IMR-90 (cell line): ENCODE data around the gene FBRSL1. TPM values are rescaled to one million over a fixed set of nuclear protein-coding genes. Genes with fewer than 3 reads are reported as not detected.

Source experiments
- ATAC-seq: fragments of 200-7000 bp; cut with Tn5 transposase; 2 replicates; pipeline ENCODE4 v1.9.1; 2020; ENCODE audit warnings: low read depth, mild to moderate bottlenecking, moderate library complexity
- BruUV-seq: library from RNA; stranded (reverse); fragments of 400-500 nt; replicated peaks from 2 replicates; lab custom pipeline; 2021; lab: Mats Ljungman, UMichigan
- CTCF ChIA-PET: fragments of 300-600 bp; formaldehyde crosslinking; extraction: SDS; loops from one replicate; lab custom pipeline; 2021; ENCODE audit warnings: antibody characterized with exemption; lab: Yijun Ruan, JAX
- POLR2A ChIA-PET: fragments of 300-600 bp; sonication (Branson Sonifier 250); formaldehyde crosslinking; loops from one replicate; lab custom pipeline; 2022; ENCODE audit warnings: antibody characterized with exemption; ENCODE audit not compliant: unreplicated experiment; lab: Charles Lee
- DNase-seq: peaks from one replicate; pipeline ENCODE4 v3.0.0; 2013
- H2AFZ ChIP-seq: replicated peaks from 2 replicates; pipeline ENCODE3; 2013; ENCODE audit warnings: low read length, mild to moderate bottlenecking; ENCODE audit not compliant: poor library complexity
- H2AK5ac ChIP-seq: 2 replicates; pipeline ENCODE4 v1.6.1; 2013; ENCODE audit warnings: low read depth, low read length, inconsistent platforms
- H2AK9ac ChIP-seq: replicated peaks from 2 replicates; pipeline ENCODE3; 2013; ENCODE audit warnings: mild to moderate bottlenecking, low read depth, low read length, moderate library complexity; ENCODE audit not compliant: poor library complexity
- H2BK120ac ChIP-seq: 2 replicates; pipeline ENCODE4 v1.6.1; 2013; ENCODE audit warnings: low read depth, low read length, inconsistent platforms
- H2BK15ac ChIP-seq: 3 replicates; pipeline ENCODE4 v1.6.1; 2013; ENCODE audit warnings: low read depth, low read length, inconsistent platforms
- H2BK20ac ChIP-seq: 2 replicates; pipeline ENCODE4 v1.6.1; 2013; ENCODE audit warnings: low read depth, mild to moderate bottlenecking, inconsistent platforms, low read length, moderate library complexity
- H2BK5ac ChIP-seq: 2 replicates; pipeline ENCODE4 v1.6.1; 2013; ENCODE audit warnings: mild to moderate bottlenecking, low read depth, low read length, inconsistent platforms; ENCODE audit not compliant: poor library complexity, severe bottlenecking
- H3K14ac ChIP-seq: replicated peaks from 2 replicates; pipeline ENCODE4 v1.6.1; 2013; ENCODE audit warnings: low read depth, low read length, inconsistent platforms
- H3K18ac ChIP-seq: 2 replicates; pipeline ENCODE4 v1.6.1; 2013; ENCODE audit warnings: low read depth, low read length, control low read depth
- H3K23ac ChIP-seq: 2 replicates; pipeline ENCODE4 v1.6.1; 2013; ENCODE audit warnings: low read depth, low read length, inconsistent platforms
- H3K27ac ChIP-seq: 2 replicates; pipeline ENCODE4 v1.5.1; 2013; ENCODE audit warnings: mild to moderate bottlenecking, control low read depth, low read length; ENCODE audit not compliant: insufficient read depth
- H3K27me3 ChIP-seq: 2 replicates; pipeline ENCODE4 v1.6.1; 2013; ENCODE audit warnings: low read length; ENCODE audit not compliant: control insufficient read depth, insufficient read depth
- H3K36me3 ChIP-seq: 2 replicates; pipeline ENCODE4 v1.6.1; 2013; ENCODE audit warnings: low read length, mixed read lengths; ENCODE audit not compliant: control insufficient read depth, insufficient read depth
- H3K4ac ChIP-seq: 2 replicates; pipeline ENCODE4 v1.6.1; 2013; ENCODE audit warnings: low read depth, low read length, inconsistent platforms
- H3K4me1 ChIP-seq: 2 replicates; pipeline ENCODE4 v1.6.1; 2013; ENCODE audit warnings: low read length, mixed read lengths; ENCODE audit not compliant: control insufficient read depth, insufficient read depth
- H3K4me2 ChIP-seq: 2 replicates; pipeline ENCODE4 v1.6.1; 2013; ENCODE audit warnings: low read depth, mild to moderate bottlenecking, control low read depth, low read length, moderate library complexity
- H3K4me3 ChIP-seq: 2 replicates; pipeline ENCODE4 v1.5.1; 2013; ENCODE audit warnings: low read depth, mild to moderate bottlenecking, control low read depth, low read length, moderate library complexity; ENCODE audit not compliant: insufficient read depth
- H3K56ac ChIP-seq: 2 replicates; pipeline ENCODE4 v1.6.1; 2013; ENCODE audit warnings: low read length, inconsistent platforms; ENCODE audit not compliant: insufficient read depth; ENCODE audit errors: extremely low read depth
- H3K79me1 ChIP-seq, 2 experiments: 2 replicates each; pipeline ENCODE4 v1.6.1; 2013; ENCODE audit warnings: low read length in 2 of 2, inconsistent platforms in 1 of 2, low read depth in 1 of 2
- H3K9ac ChIP-seq: 2 replicates; pipeline ENCODE4 v1.6.1; 2013; ENCODE audit warnings: low read depth, low read length, control low read depth
- H3K9me1 ChIP-seq: 2 replicates; pipeline ENCODE4 v1.6.1; 2013; ENCODE audit warnings: low read length, inconsistent platforms; ENCODE audit not compliant: insufficient read depth
- H3K9me3 ChIP-seq: 2 replicates; pipeline ENCODE4 v1.6.1; 2013; ENCODE audit warnings: low read length; ENCODE audit not compliant: control insufficient read depth, insufficient read depth
- H4K20me1 ChIP-seq: 2 replicates; pipeline ENCODE4 v1.6.1; 2013; ENCODE audit warnings: low read length, inconsistent platforms; ENCODE audit not compliant: insufficient read depth
- H4K5ac ChIP-seq: 2 replicates; pipeline ENCODE4 v1.6.1; 2013; ENCODE audit warnings: mild to moderate bottlenecking, low read depth, low read length, control low read depth
- H4K8ac ChIP-seq, 2 experiments: 2 replicates each; pipeline ENCODE4 v1.6.1; 2013; ENCODE audit warnings: low read depth in 2 of 2, low read length in 2 of 2, control low read depth in 1 of 2, inconsistent platforms in 1 of 2
- H4K91ac ChIP-seq: 2 replicates; pipeline ENCODE4 v1.6.1; 2013; ENCODE audit warnings: low read depth, low read length, inconsistent platforms; ENCODE audit not compliant: insufficient read depth
- BHLHE40 ChIP-seq: fragments of 150-350 bp; IDR thresholded peaks from 2 replicates; pipeline ENCODE4 v1.6.1; 2016; ENCODE audit warnings: mild to moderate bottlenecking, low read depth, low read length
- CEBPB ChIP-seq: IDR thresholded peaks from 2 replicates; pipeline ENCODE4 v1.6.1; 2012; ENCODE audit warnings: low read depth, low read length, improper control_type of control experiment
- CHD1 ChIP-seq: IDR thresholded peaks from 2 replicates; pipeline ENCODE4 v1.6.1; 2012; ENCODE audit warnings: low read depth, low read length, improper control_type of control experiment
- CTCF ChIP-seq: conservative IDR thresholded peaks from 2 replicates; pipeline ENCODE4 v1.5.1; 2012; ENCODE audit warnings: mild to moderate bottlenecking, low read depth, low read length, improper control_type of control experiment
- FOS ChIP-seq: fragments of 150-350 bp; IDR thresholded peaks from 2 replicates; pipeline ENCODE4 v1.6.1; 2016; ENCODE audit warnings: low read depth, low read length
- MAFK ChIP-seq: IDR thresholded peaks from 2 replicates; pipeline ENCODE4 v1.6.1; 2012; ENCODE audit warnings: low read depth, low read length, improper control_type of control experiment
- MAZ ChIP-seq: IDR thresholded peaks from 2 replicates; pipeline ENCODE4 v1.6.1; 2012; ENCODE audit warnings: low read depth, mild to moderate bottlenecking, low read length, improper control_type of control experiment, moderate library complexity, borderline replicate concordance
- MXI1 ChIP-seq: IDR thresholded peaks from 2 replicates; pipeline ENCODE4 v1.6.1; 2012; ENCODE audit warnings: low read depth, mild to moderate bottlenecking, low read length, moderate library complexity, borderline replicate concordance
- NFE2L2 ChIP-seq: fragments of 150-350 bp; IDR thresholded peaks from 2 replicates; pipeline ENCODE4 v1.6.1; 2016; ENCODE audit warnings: low read depth, mild to moderate bottlenecking, low read length
- POLR2A ChIP-seq: IDR thresholded peaks from 2 replicates; pipeline ENCODE4 v1.6.1; 2012; ENCODE audit warnings: mild to moderate bottlenecking, low read depth, low read length
- RAD21 ChIP-seq: IDR thresholded peaks from 2 replicates; pipeline ENCODE4 v1.6.1; 2012; ENCODE audit warnings: low read length, improper control_type of control experiment
- RCOR1 ChIP-seq: IDR thresholded peaks from 2 replicates; pipeline ENCODE4 v1.6.1; 2012; ENCODE audit warnings: mild to moderate bottlenecking, low read length, improper control_type of control experiment; ENCODE audit not compliant: insufficient replicate concordance
- RFX5 ChIP-seq: IDR thresholded peaks from 2 replicates; pipeline ENCODE4 v1.8.0; 2012; ENCODE audit warnings: low read depth, mild to moderate bottlenecking, low read length, moderate library complexity
- SMC3 ChIP-seq: fragments of 150-350 bp; IDR thresholded peaks from 2 replicates; pipeline ENCODE4 v1.6.1; 2016; ENCODE audit warnings: low read depth, mild to moderate bottlenecking, antibody characterized with exemption, low read length, moderate library complexity
- USF2 ChIP-seq: fragments of 150-350 bp; IDR thresholded peaks from 2 replicates; pipeline ENCODE4 v1.6.1; 2017; ENCODE audit warnings: mild to moderate bottlenecking, antibody characterized with exemption, low read length, low read depth
- WGBS, 2 experiments: methylation state at CpG; one replicate each; pipeline versions ENCODE4 v1.1.5 to v1.1.7; 2013; ENCODE audit warnings: missing lambda C conversion rate in 2 of 2; ENCODE audit not compliant: insufficient read length in 1 of 2; ENCODE audit errors: extremely low coverage in 2 of 2; 5-methylcytosine and 5-hydroxymethylcytosine counted together
- dilution Hi-C: fragments of 300-500 bp; cut with HindIII; formaldehyde crosslinking; loops from one replicate; pipeline ENCODE4 v1.14.3; 2018; ENCODE audit warnings: low sequenced_read_pairs; ENCODE audit not compliant: unreplicated experiment
- in situ Hi-C: fragments of 300-500 bp; cut with MboI; formaldehyde crosslinking; loops from 3 replicates; pipeline ENCODE4 v1.14.3; 2019; ENCODE audit warnings: low sequenced_read_pairs, inconsistent platforms, mixed read lengths
- intact Hi-C: fragments of 100-400 bp; cut with micrococcal nuclease; formaldehyde crosslinking; loops from 2 replicates; pipeline ENCODE4 v1.10.0; 2022
- polyA plus RNA-seq, 3 experiments: library from polyadenylated mRNA; depleted of rRNA; stranded (reverse); fragments of >200 nt; gene quantifications; 2 replicates each; pipeline ENCODE4 v1.2.3, GENCODE V29; 2012; ENCODE audit warnings: low replicate concordance in 1 of 3
- total RNA-seq: library from RNA; depleted of rRNA; stranded (reverse); fragments of >200 nt; gene quantifications from 2 replicates; pipeline ENCODE4 v1.2.3, GENCODE V29; 2012
- TF ChIP-seq, protein P1 (sequence below): fragments of 150-350 bp; IDR thresholded peaks from 2 replicates; pipeline ENCODE4 v1.6.1; 2016; ENCODE audit warnings: low read depth, mild to moderate bottlenecking, low read length, moderate library complexity, borderline replicate concordance

The FBRSL1 gene
- total and polyA plus RNA-seq, 2 of the 4 experiments (the other 2 are of a cell fraction): 0.36 to 10.8 TPM

DNA sequence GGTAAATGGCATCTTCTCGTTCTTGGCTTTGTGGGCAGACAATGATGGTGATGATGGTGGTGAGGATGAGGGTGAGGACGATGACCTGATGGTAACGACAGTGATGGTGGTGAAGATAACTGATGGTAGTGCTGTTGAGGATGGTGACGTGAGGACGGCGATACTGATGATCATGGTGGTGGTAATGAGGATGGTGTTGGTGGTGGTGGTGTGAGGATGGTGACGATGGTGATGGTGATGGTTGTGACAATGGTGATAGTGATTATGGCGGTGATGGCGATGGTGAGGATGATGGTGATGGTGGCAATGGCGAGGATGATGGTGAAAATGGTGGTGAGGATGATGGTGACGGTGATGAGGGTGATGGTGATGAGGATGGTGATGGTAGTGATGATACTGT lies 54.5 kb downstream of the FBRSL1 start:
- Histone ChIP-seq H2AFZ (no peak overlapping the region), H4K91ac (no peak overlapping the region), H3K9me3 (no peaks in the 10 kb centered on the region), H3K27ac (no peak overlapping the region), H4K8ac (no peak overlapping the region), H3K9ac (no peak overlapping the region), H3K4me1 (no peaks in the 10 kb centered on the region), H3K23ac (no peak overlapping the region), H2BK15ac (no peak overlapping the region), H3K4me2 (no peak overlapping the region), H2BK120ac (no peak overlapping the region), H3K27me3 (no peaks in the 10 kb centered on the region), H2AK5ac (no peak overlapping the region), H3K36me3 (peaks cover 5% of the 10 kb centered on the region), H3K79me1 (peaks cover 0 to 3% of the 10 kb centered on the region in 2 experiments; a peak in 1 of 4 replicates), H2AK9ac (no peak overlapping the region), H4K5ac (no peak overlapping the region), H3K56ac (no peak overlapping the region), H3K4me3 (no peak overlapping the region), H3K9me1 (peaks cover 5% of the 10 kb centered on the region; the same call in 1 of the 2 replicates), H3K18ac (no peak overlapping the region), H2BK20ac (no peak overlapping the region), H3K14ac (no peak overlapping the region), H3K4ac (no peak overlapping the region), H2BK5ac (no peak overlapping the region), H4K20me1 (peaks cover 12% of the 10 kb centered on the region)
- no peak for ATAC-seq
- POLR2A ChIA-PET: no interaction called here
- no TSS peak for BruUV-seq
- in situ Hi-C loops: no loop called here
- CTCF ChIA-PET: no interaction called here
- dilution Hi-C loops: no loop called here
- DNase-seq: no peak
- intact Hi-C loops: no loop called here
- 93% methylated on average over 7 of the region's 11 CpGs; no CpG with 5 or more reads in 1 of the 2 experiments for WGBS, 2 experiments
- TF ChIP-seq RAD21 (no peak), MAFK (no peak), MAZ (no peak), RCOR1 (no peak), RFX5 (no peak), NFE2L2 (no peak), POLR2A (no peak), FOS (no peak), SMC3 (no peak), BHLHE40 (no peak), USF2 (no peak), CTCF (no peak), CEBPB (no peak), CHD1 (no peak), MXI1 (no peak)
- TF ChIP-seq, protein P1, sequence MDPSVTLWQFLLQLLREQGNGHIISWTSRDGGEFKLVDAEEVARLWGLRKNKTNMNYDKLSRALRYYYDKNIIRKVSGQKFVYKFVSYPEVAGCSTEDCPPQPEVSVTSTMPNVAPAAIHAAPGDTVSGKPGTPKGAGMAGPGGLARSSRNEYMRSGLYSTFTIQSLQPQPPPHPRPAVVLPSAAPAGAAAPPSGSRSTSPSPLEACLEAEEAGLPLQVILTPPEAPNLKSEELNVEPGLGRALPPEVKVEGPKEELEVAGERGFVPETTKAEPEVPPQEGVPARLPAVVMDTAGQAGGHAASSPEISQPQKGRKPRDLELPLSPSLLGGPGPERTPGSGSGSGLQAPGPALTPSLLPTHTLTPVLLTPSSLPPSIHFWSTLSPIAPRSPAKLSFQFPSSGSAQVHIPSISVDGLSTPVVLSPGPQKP: no peak
